C4-2B (cell line): Measurements from ENCODE around the gene NKRF.

Experiments
- ZFX ChIP-seq: fragments of 450-650 bp; IDR thresholded peaks from 2 replicates; pipeline ENCODE4 v1.6.1; 2017
- TF ChIP-seq, protein P1 (sequence below): fragments of 450-650 bp; conservative IDR thresholded peaks from 2 replicates; pipeline ENCODE4 v1.5.1; 2017; ENCODE audit warnings: mild to moderate bottlenecking

DNA sequence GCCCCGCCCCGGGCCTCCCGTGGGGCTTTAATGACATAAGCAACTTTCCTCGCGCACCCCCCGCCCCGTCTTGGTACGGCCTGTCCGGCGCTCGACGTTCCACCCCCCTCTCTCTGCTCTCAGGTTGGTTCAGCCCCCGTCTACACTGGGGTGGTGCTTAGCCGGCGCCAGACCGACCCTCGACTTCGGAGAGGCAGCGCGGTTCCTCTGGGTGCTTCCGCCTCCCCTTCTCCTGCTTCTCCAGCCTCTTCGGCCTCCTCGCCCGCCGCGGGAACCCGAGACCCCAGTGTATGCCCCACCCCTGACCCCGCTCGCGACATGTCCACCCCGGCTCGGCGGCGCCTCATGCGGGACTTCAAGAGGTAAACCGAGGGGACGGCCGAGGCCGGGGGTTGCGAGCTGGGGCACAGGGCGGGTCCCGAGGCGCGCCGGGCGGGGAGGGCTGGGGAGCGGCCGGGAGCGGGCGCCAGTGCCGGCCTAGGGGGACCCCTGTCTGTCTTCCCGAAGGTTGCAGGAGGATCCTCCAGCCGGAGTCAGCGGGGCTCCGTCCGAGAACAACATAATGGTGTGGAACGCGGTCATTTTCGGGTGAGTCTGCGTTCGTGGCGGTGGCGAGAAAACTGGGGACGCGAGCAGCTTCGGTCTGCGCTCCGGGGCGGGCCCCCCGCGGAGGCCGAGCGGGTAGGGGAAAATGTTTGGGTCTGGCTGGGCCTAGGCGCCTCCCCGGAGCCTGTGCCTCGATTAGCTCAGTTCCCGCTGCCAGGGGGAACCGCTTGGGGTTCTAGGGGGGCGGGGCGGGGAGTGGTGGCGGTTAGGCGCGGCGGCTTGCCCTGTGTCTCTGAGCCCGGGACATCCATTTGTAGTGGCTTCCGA is 31.6 kb downstream of the NKRF start, which contains the start of gene UBE2A:
- TF ChIP-seq, protein P1, sequence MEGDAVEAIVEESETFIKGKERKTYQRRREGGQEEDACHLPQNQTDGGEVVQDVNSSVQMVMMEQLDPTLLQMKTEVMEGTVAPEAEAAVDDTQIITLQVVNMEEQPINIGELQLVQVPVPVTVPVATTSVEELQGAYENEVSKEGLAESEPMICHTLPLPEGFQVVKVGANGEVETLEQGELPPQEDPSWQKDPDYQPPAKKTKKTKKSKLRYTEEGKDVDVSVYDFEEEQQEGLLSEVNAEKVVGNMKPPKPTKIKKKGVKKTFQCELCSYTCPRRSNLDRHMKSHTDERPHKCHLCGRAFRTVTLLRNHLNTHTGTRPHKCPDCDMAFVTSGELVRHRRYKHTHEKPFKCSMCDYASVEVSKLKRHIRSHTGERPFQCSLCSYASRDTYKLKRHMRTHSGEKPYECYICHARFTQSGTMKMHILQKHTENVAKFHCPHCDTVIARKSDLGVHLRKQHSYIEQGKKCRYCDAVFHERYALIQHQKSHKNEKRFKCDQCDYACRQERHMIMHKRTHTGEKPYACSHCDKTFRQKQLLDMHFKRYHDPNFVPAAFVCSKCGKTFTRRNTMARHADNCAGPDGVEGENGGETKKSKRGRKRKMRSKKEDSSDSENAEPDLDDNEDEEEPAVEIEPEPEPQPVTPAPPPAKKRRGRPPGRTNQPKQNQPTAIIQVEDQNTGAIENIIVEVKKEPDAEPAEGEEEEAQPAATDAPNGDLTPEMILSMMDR, result peak; percentile 40
- TF ChIP-seq ZFX, result peak; percentile 79
